Stomach (tissue), 4 donors: Measurements from ENCODE around the gene TRMT2A.

Experiments used
- POLR2A ChIP-seq, 4 donors: fragments of 450-650 bp; IDR thresholded peaks; one replicate each; pipeline ENCODE4 v1.6.1; 2016; ENCODE audit warnings: antibody characterized with exemption in 4 of 4, control low read depth in 2 of 4, mild to moderate bottlenecking in 1 of 4, moderate library complexity in 1 of 4
- POLR2AphosphoS5 ChIP-seq, 3 donors: sonication (generic); formaldehyde crosslinking; IDR thresholded peaks; one replicate each; pipeline ENCODE4 v1.6.1; 2016; ENCODE audit warnings: antibody characterized with exemption in 3 of 3
- TF ChIP-seq, protein P1 (sequence below), 7 experiments: fragments of 450-650 bp in 4 of 7; fragments of 200-600 bp in 3 of 7; sonication (generic) in 3 of 7; IDR thresholded peaks; one replicate each; pipeline ENCODE4 v1.5.1; 2016 to 2019; ENCODE audit warnings: antibody characterized with exemption in 7 of 7, control low read depth in 2 of 7, mild to moderate bottlenecking in 1 of 7

- TF ChIP-seq, protein P1, sequence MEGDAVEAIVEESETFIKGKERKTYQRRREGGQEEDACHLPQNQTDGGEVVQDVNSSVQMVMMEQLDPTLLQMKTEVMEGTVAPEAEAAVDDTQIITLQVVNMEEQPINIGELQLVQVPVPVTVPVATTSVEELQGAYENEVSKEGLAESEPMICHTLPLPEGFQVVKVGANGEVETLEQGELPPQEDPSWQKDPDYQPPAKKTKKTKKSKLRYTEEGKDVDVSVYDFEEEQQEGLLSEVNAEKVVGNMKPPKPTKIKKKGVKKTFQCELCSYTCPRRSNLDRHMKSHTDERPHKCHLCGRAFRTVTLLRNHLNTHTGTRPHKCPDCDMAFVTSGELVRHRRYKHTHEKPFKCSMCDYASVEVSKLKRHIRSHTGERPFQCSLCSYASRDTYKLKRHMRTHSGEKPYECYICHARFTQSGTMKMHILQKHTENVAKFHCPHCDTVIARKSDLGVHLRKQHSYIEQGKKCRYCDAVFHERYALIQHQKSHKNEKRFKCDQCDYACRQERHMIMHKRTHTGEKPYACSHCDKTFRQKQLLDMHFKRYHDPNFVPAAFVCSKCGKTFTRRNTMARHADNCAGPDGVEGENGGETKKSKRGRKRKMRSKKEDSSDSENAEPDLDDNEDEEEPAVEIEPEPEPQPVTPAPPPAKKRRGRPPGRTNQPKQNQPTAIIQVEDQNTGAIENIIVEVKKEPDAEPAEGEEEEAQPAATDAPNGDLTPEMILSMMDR (IDR thresholded peaks at IDR 0.05), result no peak
- TF ChIP-seq POLR2A (IDR thresholded peaks at IDR 0.05) (no peak), POLR2AphosphoS5 (IDR thresholded peaks at IDR 0.05) (no peak)
Measured at GRCh38 chr22:20135806-20136602, 19.0 kb upstream of the TRMT2A start.
